Cerebellar cortex (tissue), 1 donor: Measurements from ENCODE around the gene PTPRJ.

Experiments used
- DNase-seq: peaks from one replicate; pipeline ENCODE4 v3.0.0-alpha.2; 2015; ENCODE audit warnings: low spot score

PTPRJ gene

GRCh38 chr11:48094643-48095339, 114.4 kb downstream of the PTPRJ start:
- no peak for DNase-seq

- DNase-seq = no peak
Measured at GRCh38 chr11:48095779-48096470, 115.6 kb downstream of the PTPRJ start.

DNA sequence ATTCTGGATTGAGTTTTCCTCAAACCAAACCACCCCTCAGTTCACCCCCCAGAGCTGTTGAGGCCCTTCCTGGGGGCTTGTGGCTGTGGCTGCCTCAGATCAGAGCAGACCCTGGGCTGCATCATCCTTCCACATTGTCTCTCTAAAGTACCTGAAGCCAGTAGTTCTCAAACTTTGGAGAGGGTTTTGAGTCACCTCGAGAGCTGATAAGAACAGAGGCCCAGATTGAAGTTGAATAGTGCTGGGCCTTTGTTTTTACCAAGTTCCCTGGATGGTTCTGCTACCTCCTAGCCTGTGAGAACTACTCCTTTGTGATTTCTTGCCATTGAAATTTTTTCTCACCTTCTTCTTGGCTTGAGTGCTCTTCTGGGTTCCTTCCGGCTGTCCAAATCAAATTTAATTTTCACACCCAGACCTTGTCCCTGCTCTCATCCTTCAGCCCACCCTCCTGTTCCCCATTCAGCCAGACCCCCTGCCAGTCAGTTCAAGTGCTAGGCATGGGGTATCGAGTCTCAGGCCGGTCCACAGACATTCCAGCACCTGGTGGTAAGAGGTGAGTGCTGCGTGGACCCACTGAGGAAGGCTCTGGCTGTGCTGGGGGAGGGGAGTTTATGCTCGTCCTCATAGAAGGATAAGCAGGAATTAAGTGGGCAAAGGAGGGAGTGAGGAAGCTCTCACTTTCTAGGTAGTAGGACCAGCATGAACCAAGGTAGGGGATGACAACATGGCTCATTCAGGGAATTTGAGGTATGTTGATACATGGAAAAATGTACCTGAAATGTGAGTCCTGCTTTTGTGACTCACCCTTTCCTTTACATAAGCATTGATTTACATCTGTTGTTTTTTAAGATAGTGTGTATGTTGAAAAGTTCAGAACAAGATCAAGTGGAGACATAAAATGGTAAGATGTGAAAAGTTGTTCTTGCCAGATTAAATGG, 116.5 kb downstream of the PTPRJ start:
- DNase-seq = no peak

GRCh38 chr11:48098024-48098423, 117.7 kb downstream of the PTPRJ start:
- DNase-seq = no peak

DNA sequence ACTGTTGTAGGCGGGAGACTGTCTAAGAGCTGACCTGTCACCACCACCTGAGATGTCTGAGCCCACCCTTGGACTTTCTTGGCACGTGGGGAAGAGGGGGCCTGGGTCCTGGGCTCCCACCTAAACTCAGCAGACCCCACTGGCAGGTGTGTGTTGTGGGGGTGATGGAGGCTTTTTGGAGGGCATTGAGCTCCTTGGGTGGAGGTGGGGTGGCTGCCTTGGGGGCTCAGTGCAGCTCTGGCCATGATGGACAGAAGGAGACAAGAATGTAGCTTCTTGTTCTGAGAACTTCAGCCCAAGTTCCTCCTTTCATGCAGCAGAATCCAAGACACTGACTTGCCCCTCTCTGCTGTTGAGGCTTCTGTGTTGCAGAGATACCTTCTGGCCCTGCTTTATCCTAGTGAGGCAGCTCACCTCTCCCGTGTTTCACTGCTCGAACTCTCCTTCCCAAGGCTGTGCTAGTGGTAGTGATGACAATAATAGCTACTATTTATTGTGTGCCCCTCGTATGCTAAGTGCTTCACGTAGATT, 119.6 kb downstream of the PTPRJ start:
- no peak for DNase-seq

GRCh38 chr11:48101044-48101733, 120.8 kb downstream of the PTPRJ start:
- no peak for DNase-seq

DNA sequence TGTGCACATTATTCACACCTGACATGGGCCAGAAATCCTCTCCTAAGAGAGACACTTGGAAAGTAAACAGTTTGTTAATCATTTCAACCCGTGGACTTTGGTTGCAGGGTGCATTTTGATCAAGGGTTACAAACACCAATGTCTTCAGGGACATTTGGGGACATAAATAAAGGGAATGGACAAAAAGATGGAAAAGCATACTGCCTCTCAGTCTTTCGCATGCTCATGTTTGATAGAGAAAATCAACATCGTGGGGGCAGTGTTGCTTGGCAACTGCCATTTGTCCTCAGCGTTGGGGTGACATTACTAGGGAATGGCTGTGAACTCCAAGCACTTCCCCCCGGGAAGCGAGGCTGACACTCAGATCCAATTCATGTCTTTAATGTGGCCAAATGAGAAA, 121.6 kb downstream of the PTPRJ start:
- DNase-seq = no peak

DNA sequence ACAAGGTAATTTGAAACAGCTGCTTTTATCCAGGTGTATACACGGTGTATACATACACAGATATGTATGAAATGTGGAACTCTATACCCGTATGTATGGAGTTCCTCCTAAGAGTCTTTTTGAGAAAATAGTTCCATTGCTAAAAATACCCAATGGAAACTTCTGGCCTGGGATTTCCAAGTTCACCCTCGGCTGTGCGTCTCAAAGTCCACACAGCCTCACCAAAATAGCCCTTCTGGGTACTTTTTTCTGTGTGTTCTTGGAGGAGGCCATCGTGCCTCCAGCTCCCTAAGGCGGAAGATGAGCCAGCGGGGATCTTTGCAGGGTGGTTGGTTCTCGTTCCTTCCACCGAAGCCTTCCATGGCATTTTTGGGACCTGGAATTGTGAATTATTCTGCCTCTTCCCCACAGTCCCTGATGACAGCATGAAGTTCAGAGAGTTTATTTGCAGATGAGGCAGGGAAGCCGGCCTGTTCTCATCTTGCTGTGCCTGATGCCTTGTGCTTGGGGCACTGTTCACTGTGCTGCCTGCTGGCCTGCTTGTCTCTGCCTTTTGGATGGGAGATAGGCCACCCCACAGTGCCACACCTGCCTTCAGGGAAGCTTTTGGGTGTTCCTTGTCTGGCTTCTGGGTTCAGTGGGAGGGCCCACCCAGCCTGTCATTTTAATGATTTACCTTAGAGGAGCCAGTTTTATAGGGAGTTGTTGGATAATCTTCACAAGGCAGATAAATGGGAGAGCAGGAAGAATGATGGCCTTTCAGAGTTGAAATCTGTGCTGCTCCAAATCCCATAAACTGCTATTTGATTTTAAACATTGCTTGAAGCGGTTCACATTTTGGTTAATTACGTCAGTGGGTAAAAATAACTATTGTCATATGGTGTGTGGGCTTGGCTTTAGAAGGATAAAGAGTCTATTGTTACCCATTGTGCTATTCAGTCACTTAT, 123.5 kb downstream of the PTPRJ start:
- peak; percentile 64 for DNase-seq

GRCh38 chr11:48104568-48104924, 124.2 kb downstream of the PTPRJ start:
- DNase-seq = no peak

DNA sequence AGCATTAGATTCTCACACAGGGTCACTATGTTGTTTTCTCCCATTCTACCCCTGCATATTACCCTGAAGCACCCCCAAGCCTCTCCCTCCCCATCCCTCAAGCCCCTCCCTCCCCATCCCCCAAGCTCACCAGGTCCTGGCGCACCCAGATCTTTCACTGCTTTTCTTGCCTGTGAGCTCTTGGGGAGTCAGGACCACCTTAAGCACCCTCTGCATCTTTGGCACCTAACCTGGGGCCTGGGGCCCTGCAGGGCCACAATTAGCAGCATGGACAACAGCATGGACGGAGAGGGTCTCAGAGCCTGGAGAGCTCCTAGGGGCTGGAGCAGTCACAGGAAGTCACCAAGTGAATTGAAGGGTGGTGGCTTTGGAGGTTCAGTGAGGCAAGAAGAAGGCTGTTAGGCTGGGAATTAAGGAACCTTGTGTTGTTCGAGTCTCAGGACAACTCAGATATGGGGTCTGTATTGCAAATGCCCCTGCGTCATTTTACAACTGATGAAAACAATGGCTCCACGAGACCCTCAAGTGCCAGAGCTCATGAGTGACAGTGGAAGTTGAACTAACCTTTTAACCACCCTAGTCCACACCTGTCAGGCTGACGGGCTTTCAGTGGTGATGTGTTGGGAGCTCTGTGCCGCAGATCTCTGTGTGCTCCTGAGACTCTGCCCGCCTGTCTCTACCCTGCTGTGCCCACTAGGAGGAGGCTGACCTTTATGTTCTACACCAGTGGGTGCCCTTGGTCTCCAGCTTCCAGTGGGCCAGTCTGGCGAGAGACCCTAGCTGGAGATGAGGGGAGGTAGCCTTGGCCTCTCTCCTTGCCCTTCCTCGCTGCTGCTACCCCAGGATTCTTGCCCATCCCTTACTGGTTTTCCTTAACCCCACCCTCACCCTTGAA, 125.0 kb downstream of the PTPRJ start:
- no peak for DNase-seq

DNA sequence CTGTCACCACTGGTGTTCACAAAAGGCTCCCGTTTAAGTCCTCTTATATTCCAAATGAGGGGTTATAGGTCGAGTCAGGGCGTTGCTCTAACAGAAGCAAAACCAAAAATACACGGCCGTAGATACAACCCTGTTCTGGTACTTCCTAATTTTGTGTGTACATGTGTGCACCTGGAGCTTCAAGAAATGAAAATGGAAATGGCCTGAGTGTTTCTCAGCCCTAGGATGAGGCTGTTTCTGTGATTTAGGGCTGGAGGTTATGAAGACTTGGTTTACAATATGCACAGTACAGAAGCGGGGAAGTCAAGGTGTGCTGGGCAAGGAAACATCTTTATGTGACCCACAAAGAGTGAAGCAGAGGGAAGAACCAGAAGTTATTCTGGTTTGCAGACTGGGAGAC, 125.8 kb downstream of the PTPRJ start:
- no peak for DNase-seq

- DNase-seq = no peak
Measured at GRCh38 chr11:48107188-48107704, 126.9 kb downstream of the PTPRJ start.

DNA sequence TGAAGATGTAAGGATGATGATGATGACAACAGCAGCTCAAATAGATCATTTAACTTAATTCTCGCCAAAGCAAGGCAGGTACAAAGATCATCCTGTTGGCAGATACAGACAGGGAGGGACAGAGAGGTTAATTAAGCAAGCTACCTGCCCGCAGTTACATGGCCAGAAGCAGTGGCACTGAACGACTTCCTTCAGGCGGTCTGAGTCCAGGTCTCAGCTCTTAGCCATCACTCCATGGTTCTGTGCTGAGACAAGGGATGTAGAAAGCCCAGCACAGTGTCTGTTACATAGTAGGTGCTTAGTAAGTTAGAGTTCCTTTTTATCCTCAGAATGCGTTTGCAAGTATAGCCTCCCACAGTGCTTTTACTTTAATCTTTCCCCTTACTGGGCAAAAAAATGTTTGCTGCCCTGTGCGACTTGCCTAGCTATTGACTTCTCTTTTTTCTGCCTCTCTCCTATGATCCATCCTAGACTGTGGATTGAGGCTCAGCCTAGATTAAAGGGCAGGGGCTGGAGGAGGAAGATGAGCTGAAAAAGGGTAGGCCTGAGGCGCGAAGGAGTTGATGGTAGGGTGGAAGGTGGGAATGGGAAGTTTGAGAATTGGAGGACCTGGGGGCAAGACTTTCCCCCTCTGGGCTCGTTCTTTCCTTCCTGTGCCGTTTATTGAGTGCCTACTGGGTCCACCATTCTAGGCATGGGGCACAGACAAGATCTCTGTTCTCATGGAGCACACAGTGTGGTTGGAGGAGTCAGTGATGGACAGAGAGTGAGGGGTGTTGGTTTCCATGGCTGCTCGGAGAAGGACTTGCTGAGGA, 128.1 kb downstream of the PTPRJ start:
- DNase-seq = no peak

DNA sequence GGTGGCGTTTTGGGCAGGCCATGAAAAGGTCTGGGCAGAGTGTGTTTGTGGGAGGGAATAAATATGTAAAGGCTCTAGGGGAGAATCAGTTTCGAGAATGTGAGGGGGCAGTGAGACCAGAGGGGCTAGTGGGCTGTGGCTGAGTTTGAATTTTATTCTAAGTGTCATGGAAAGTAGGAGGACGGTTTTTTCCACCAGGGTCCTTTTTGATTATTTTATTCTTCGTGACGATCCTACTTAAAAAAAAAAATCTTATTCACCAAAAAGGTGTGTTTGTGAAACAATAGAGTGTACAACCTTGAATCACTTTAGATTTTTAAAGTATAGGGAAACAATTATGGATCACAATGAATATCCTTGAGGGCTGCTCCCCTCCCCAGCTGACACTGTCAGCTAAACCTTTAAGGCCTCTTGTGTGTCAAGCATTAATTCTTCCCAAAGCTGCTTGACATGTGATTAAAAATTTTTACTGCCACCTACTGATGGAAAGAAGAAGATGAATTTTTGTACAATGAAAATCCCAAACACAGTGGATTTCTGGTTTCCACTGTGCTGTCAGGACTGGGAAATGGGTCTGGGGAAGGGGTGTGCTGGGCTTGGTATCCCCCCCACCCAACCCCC, 128.8 kb downstream of the PTPRJ start:
- DNase-seq = peak; percentile 74

DNA sequence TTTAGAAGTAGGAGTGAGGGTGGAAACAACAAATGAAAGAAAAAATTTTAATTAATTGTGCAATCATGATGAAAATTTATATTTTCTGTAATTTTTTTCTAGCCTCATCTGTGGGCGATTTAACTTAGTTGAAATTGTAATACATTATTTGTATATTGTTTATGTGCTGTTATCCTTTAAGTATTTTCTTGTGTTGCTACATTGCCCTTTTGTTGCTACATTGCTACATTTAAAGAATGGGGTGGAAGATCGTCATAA, 130.1 kb downstream of the PTPRJ start:
- DNase-seq = no peak

DNA sequence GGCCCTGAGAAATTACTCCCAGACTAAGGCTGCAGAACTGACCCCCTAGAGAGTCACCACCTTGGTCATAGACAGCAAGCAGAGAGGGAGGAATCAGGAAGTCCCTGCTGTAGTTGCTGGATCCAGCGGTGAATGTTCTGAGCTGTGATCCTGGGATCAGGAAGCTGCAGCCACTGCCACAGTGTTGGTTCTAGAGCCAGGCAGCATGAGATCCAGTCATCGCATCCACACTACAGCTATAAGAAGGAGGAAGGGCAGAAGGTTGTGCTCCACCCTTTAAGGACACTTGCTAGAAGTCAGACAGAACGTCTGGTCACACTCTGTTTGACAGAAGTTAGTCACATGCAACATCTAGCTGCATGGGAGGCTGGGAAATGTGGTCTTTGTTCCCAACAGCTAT, 131.5 kb downstream of the PTPRJ start:
- DNase-seq = no peak

- no peak for DNase-seq
Measured at GRCh38 chr11:48114740-48115139, 134.4 kb downstream of the PTPRJ start.

GRCh38 chr11:48116437-48117228, 136.3 kb downstream of the PTPRJ start:
- DNase-seq = no peak
